Gastroesophageal sphincter (tissue), 3 donors: ENCODE results near the gene NR5A2.

Experiments used
- CTCF ChIP-seq, 4 experiments: fragments of 200-600 bp in 2 of 4; fragments of 450-650 bp in 2 of 4; sonication (generic) in 1 of 4; IDR thresholded peaks; one replicate each; pipeline ENCODE4 v1.5.1; 2017 to 2019; ENCODE audit warnings: antibody characterized with exemption in 4 of 4, mild to moderate bottlenecking in 2 of 4, moderate library complexity in 2 of 4
- EP300 ChIP-seq: sonication (generic); formaldehyde crosslinking; IDR thresholded peaks from one replicate; pipeline ENCODE4 v1.6.1; 2017; ENCODE audit warnings: antibody characterized with exemption, mild to moderate bottlenecking
- POLR2A ChIP-seq, 2 donors: fragments of 450-650 bp; IDR thresholded peaks; one replicate each; pipeline ENCODE4 v1.6.1; 2017; ENCODE audit warnings: antibody characterized with exemption in 2 of 2, mild to moderate bottlenecking in 2 of 2, moderate library complexity in 1 of 2

- no peak for TF ChIP-seq CTCF (IDR thresholded peaks at IDR 0.05)
- no peak for TF ChIP-seq EP300
- TF ChIP-seq POLR2A (IDR thresholded peaks at IDR 0.05): no peak
Observed at GRCh38 chr1:200107004-200107470, 79.5 kb downstream of the NR5A2 start.
